HEK293 (cell line): Measurements from ENCODE around the gene DBN1.

Source experiments
- AEBP2 ChIP-seq: fragments of 450-650 bp; formaldehyde crosslinking; IDR thresholded peaks from 2 replicates; pipeline ENCODE4 v1.5.1; 2016; ENCODE audit warnings: missing biosample characterization, missing genetic modification characterization, borderline replicate concordance
- EGR2 ChIP-seq: fragments of 450-650 bp; formaldehyde crosslinking; IDR thresholded peaks from 2 replicates; pipeline ENCODE4 v1.5.1; 2016; ENCODE audit warnings: low read depth, missing biosample characterization, missing genetic modification characterization
- FEZF1 ChIP-seq: fragments of 450-650 bp; formaldehyde crosslinking; IDR thresholded peaks from 2 replicates; pipeline ENCODE4 v1.5.1; 2016; ENCODE audit warnings: missing biosample characterization, missing genetic modification characterization
- GLI4 ChIP-seq: fragments of 450-650 bp; formaldehyde crosslinking; IDR thresholded peaks from 2 replicates; pipeline ENCODE4 v1.5.1; 2016; ENCODE audit warnings: missing biosample characterization, missing genetic modification characterization
- GLIS1 ChIP-seq: fragments of 450-650 bp; formaldehyde crosslinking; IDR thresholded peaks from 2 replicates; pipeline ENCODE4 v1.5.1; 2016; ENCODE audit warnings: missing biosample characterization, missing genetic modification characterization
- INSM2 ChIP-seq: fragments of 450-650 bp; formaldehyde crosslinking; IDR thresholded peaks from 2 replicates; pipeline ENCODE4 v1.5.1; 2016; ENCODE audit warnings: missing biosample characterization, missing genetic modification characterization
- KLF8 ChIP-seq: fragments of 450-650 bp; formaldehyde crosslinking; IDR thresholded peaks from 2 replicates; pipeline ENCODE4 v1.5.1; 2016; ENCODE audit warnings: missing biosample characterization, missing genetic modification characterization
- PATZ1 ChIP-seq: fragments of 450-650 bp; formaldehyde crosslinking; IDR thresholded peaks from 2 replicates; pipeline ENCODE4 v1.5.1; 2016; ENCODE audit warnings: missing biosample characterization, missing genetic modification characterization
- PBX3 ChIP-seq: sonication (generic); formaldehyde crosslinking; IDR thresholded peaks from 2 replicates; pipeline ENCODE4 v1.8.1; 2022; ENCODE audit warnings: mild to moderate bottlenecking, moderate library complexity, missing genetic modification reagents
- ZBTB1 ChIP-seq: fragments of 450-650 bp; formaldehyde crosslinking; IDR thresholded peaks from 2 replicates; pipeline ENCODE4 v1.5.1; 2016; ENCODE audit warnings: missing biosample characterization, missing genetic modification characterization
- ZBTB48 ChIP-seq: fragments of 450-650 bp; formaldehyde crosslinking; IDR thresholded peaks from 2 replicates; pipeline ENCODE4 v1.5.1; 2016; ENCODE audit warnings: missing biosample characterization, missing genetic modification characterization
- ZBTB6 ChIP-seq: fragments of 450-650 bp; formaldehyde crosslinking; IDR thresholded peaks from 2 replicates; pipeline ENCODE4 v1.5.1; 2017; ENCODE audit warnings: missing biosample characterization, missing genetic modification characterization
- ZEB2 ChIP-seq: fragments of 450-650 bp; formaldehyde crosslinking; IDR thresholded peaks from 2 replicates; pipeline ENCODE4 v1.5.1; 2016; ENCODE audit warnings: missing biosample characterization, missing genetic modification characterization
- ZNF133 ChIP-seq: fragments of 450-650 bp; formaldehyde crosslinking; IDR thresholded peaks from 2 replicates; pipeline ENCODE4 v1.5.1; 2016; ENCODE audit warnings: missing biosample characterization, missing genetic modification characterization
- ZNF138 ChIP-seq: fragments of 450-650 bp; formaldehyde crosslinking; IDR thresholded peaks from 2 replicates; pipeline ENCODE4 v1.5.1; 2016; ENCODE audit warnings: missing biosample characterization, missing genetic modification characterization, borderline replicate concordance
- ZNF148 ChIP-seq: fragments of 450-650 bp; formaldehyde crosslinking; IDR thresholded peaks from 2 replicates; pipeline ENCODE4 v1.5.0; 2017; ENCODE audit warnings: missing biosample characterization, missing genetic modification characterization, borderline replicate concordance
- ZNF155 ChIP-seq: fragments of 450-650 bp; formaldehyde crosslinking; IDR thresholded peaks from 2 replicates; pipeline ENCODE4 v1.5.1; 2016; ENCODE audit warnings: missing biosample characterization, missing genetic modification characterization
- ZNF184 ChIP-seq: fragments of 450-650 bp; IDR thresholded peaks from 2 replicates; pipeline ENCODE4 v1.5.1; 2018; ENCODE audit warnings: missing biosample characterization, mild to moderate bottlenecking, missing genetic modification characterization
- ZNF280C ChIP-seq: fragments of 450-650 bp; formaldehyde crosslinking; IDR thresholded peaks from 2 replicates; pipeline ENCODE4 v1.5.1; 2016; ENCODE audit warnings: missing biosample characterization, missing genetic modification characterization
- ZNF423 ChIP-seq: fragments of 450-650 bp; formaldehyde crosslinking; IDR thresholded peaks from 2 replicates; pipeline ENCODE4 v1.5.1; 2016; ENCODE audit warnings: missing biosample characterization, missing genetic modification characterization
- ZNF449 ChIP-seq: fragments of 450-650 bp; formaldehyde crosslinking; IDR thresholded peaks from 2 replicates; pipeline ENCODE4 v1.5.1; 2017; ENCODE audit warnings: missing biosample characterization, mild to moderate bottlenecking, missing genetic modification characterization, moderate library complexity
- ZNF580 ChIP-seq: fragments of 450-650 bp; formaldehyde crosslinking; IDR thresholded peaks from 2 replicates; pipeline ENCODE4 v1.5.1; 2016; ENCODE audit warnings: missing biosample characterization, missing genetic modification characterization
- ZNF585B ChIP-seq: fragments of 450-650 bp; formaldehyde crosslinking; IDR thresholded peaks from 2 replicates; pipeline ENCODE4 v1.5.1; 2016; ENCODE audit warnings: missing biosample characterization, missing genetic modification characterization
- ZNF660 ChIP-seq: fragments of 450-650 bp; IDR thresholded peaks from 2 replicates; pipeline ENCODE4 v1.5.1; 2018; ENCODE audit warnings: missing biosample characterization, mild to moderate bottlenecking, missing genetic modification characterization

DBN1 gene

GRCh38 chr5:177446200-177447065 lies 27.0 kb downstream of the DBN1 start, which contains the start of gene PRR7 (continued):
- TF ChIP-seq ZBTB1 (tag by site-specific recombination) (no peak), ZNF580 (tag by site-specific recombination) (no peak), ZNF585B (tag by site-specific recombination) (no peak), ZNF184 (tag by site-specific recombination) (peak; percentile 67; the same call in 1 of the 2 replicates), ZNF660 (tag by site-specific recombination) (peak; percentile 35; the same call in 1 of the 2 replicates), ZNF133 (tag by site-specific recombination) (no peak), ZBTB6 (tag by site-specific recombination) (no peak), GLI4 (no peak), PBX3 (CRISPR knock-in tag) (peak; percentile 39), FEZF1 (no peak), ZNF155 (tag by site-specific recombination) (no peak), INSM2 (tag by site-specific recombination) (no peak), ZNF423 (peak; percentile 75), ZNF148 (tag by site-specific recombination) (no peak), AEBP2 (no peak), ZBTB48 (peak; percentile 89), KLF8 (no peak), ZEB2 (tag by site-specific recombination) (peak; percentile 29; the same call in 1 of the 2 replicates), GLIS1 (tag by site-specific recombination) (peak; percentile 56), EGR2 (peak; percentile 21; the same call in 1 of the 2 replicates), ZNF449 (tag by site-specific recombination) (no peak), ZNF280C (tag by site-specific recombination) (no peak), PATZ1 (tag by site-specific recombination) (peak; percentile 83), ZNF138 (tag by site-specific recombination) (no peak)
